Measurements from ENCODE around the gene ITPR3.

The ITPR3 gene

DNA sequence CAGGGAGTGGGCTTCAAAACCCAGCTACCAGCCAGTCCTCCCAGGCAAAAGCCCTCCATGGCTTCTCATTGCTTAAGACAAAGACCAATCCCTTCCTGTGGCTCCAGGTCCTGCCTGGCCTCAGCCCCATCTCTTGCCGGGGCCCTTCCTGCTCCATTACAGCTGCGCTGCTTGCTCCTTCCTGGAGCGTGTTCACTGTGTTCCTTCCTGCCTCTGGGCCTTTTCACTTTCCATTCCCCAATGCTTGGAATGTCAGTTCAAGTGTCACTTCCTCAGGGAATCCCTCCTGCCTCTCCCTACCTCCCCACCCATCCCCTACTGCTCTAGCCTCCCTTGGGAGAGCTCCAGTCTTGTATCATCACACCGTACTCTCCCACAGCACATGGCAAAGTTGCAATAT lies 11.1 kb upstream of the ITPR3 start:
- Histone ChIP-seq H3K4me2 (ENCODE audit: insufficient read depth, low read length, poor library complexity, severe bottlenecking) (no peak overlapping the region), H2BK15ac (ENCODE audit: low read length) (no peak overlapping the region), H3K4me3 (ENCODE audit: low read length in 2 of 2) (no peak overlapping the region), H3K9me3 (replicated peaks in 1 of 2; ENCODE audit: control insufficient read depth in 2 of 2, insufficient read depth in 1 of 2, low read depth in 1 of 2, low read length in 2 of 2) (peaks cover 0 to 4% of the 10 kb centered on the region in 2 donors), H2AFZ (ENCODE audit: low read length) (peak overlapping the region; percentile 83), H4K8ac (ENCODE audit: low read depth, low read length) (no peak overlapping the region), H4K91ac (ENCODE audit: low read depth, low read length, poor library complexity) (no peak overlapping the region), H2BK12ac (ENCODE audit: low read length) (peak overlapping the region; percentile 14), H2AK5ac (ENCODE audit: low read depth, low read length) (peak overlapping the region; percentile 25), H3K27ac (replicated peaks; ENCODE audit: low read length) (no peak overlapping the region), H2BK5ac (ENCODE audit: low read length) (no peak overlapping the region), H3K79me1 (ENCODE audit: low read depth, low read length) (no peaks in the 10 kb centered on the region), H3K4ac (ENCODE audit: low read length) (no peak overlapping the region), H3K18ac (ENCODE audit: low read length) (peak overlapping the region; percentile 30), H3K36me3 (replicated peaks in 1 of 2; ENCODE audit: control insufficient read depth in 2 of 2, insufficient read depth in 2 of 2, low read length in 2 of 2) (no peaks in the 10 kb centered on the region), H3K9ac (ENCODE audit: low read depth, low read length, poor library complexity) (no peak overlapping the region), H2BK120ac (ENCODE audit: low read depth, low read length) (no peak overlapping the region), H3K4me1 (ENCODE audit: control insufficient read depth in 2 of 2, insufficient read depth in 1 of 2, low read depth in 1 of 2, low read length in 2 of 2) (peaks cover 28 to 45% of the 10 kb centered on the region in 2 donors), H3K14ac (ENCODE audit: low read length) (no peak overlapping the region), H3K27me3 (ENCODE audit: control insufficient read depth in 3 of 3, insufficient read depth in 3 of 3, low read depth in 1 of 3, low read length in 3 of 3) (peaks cover 0 to 13% (median 0%) of the 10 kb centered on the region in 3 experiments), H3K23ac (ENCODE audit: low read depth, low read length, poor library complexity) (no peak overlapping the region)
- no peak for DNase-seq (ENCODE audit: low spot score)
- no CpG with 5 or more reads among the region's 4 CpGs for WGBS, 2 donors (ENCODE audit: extremely low coverage in 2 of 2, insufficient read length in 2 of 2, insufficient replicate concordance in 1 of 2)

- peak overlapping the region; percentile 44 for H2BK12ac ChIP-seq (ENCODE audit: low read length)
- peak overlapping the region; percentile 27 for H3K4me2 ChIP-seq (ENCODE audit: insufficient read depth, low read length, poor library complexity, severe bottlenecking)
- peak overlapping the region; percentile 84 for H2BK15ac ChIP-seq (ENCODE audit: low read length)
- no peak overlapping the region for H3K23ac ChIP-seq (ENCODE audit: low read depth, low read length, poor library complexity)
- peak overlapping the region; percentile 69 for H4K91ac ChIP-seq (ENCODE audit: low read depth, low read length, poor library complexity)
- no CpG with 5 or more reads among the region's 22 CpGs for WGBS, 2 donors (ENCODE audit: extremely low coverage in 2 of 2, insufficient read length in 2 of 2, insufficient replicate concordance in 1 of 2)
- no peak for DNase-seq (ENCODE audit: low spot score)
- peak overlapping the region; percentile 83 for H2AK5ac ChIP-seq (ENCODE audit: low read depth, low read length)
- H3K9me3 ChIP-seq (replicated peaks in 1 of 2; ENCODE audit: control insufficient read depth in 2 of 2, insufficient read depth in 1 of 2, low read depth in 1 of 2, low read length in 2 of 2), result peaks cover 0 to 4% of the 10 kb centered on the region in 2 donors
- H3K4ac ChIP-seq (ENCODE audit: low read length), result no peak overlapping the region
- H4K8ac ChIP-seq (ENCODE audit: low read depth, low read length), result no peak overlapping the region
- H3K27me3 ChIP-seq (ENCODE audit: control insufficient read depth in 3 of 3, insufficient read depth in 3 of 3, low read depth in 1 of 3, low read length in 3 of 3), result peaks cover 0 to 13% (median 0%) of the 10 kb centered on the region in 3 experiments
- H3K79me1 ChIP-seq (ENCODE audit: low read depth, low read length), result no peaks in the 10 kb centered on the region
- peak overlapping the region; percentile 83 for H2AFZ ChIP-seq (ENCODE audit: low read length)
- H3K4me1 ChIP-seq (ENCODE audit: control insufficient read depth in 2 of 2, insufficient read depth in 1 of 2, low read depth in 1 of 2, low read length in 2 of 2), result peaks cover 28 to 44% of the 10 kb centered on the region in 2 donors
- H3K14ac ChIP-seq (ENCODE audit: low read length), result no peak overlapping the region
- H3K4me3 ChIP-seq (ENCODE audit: low read length in 2 of 2), result no peak overlapping the region
- H2BK5ac ChIP-seq (ENCODE audit: low read length), result peak overlapping the region; percentile 43
- H3K27ac ChIP-seq (replicated peaks; ENCODE audit: low read length), result peak overlapping the region; percentile 18
- no peaks in the 10 kb centered on the region for H3K36me3 ChIP-seq (replicated peaks in 1 of 2; ENCODE audit: control insufficient read depth in 2 of 2, insufficient read depth in 2 of 2, low read length in 2 of 2)
- H3K9ac ChIP-seq (ENCODE audit: low read depth, low read length, poor library complexity), result no peak overlapping the region
- peak overlapping the region; percentile 53 for H2BK120ac ChIP-seq (ENCODE audit: low read depth, low read length)
- peak overlapping the region; percentile 90 for H3K18ac ChIP-seq (ENCODE audit: low read length)
Measured at GRCh38 chr6:33610779-33611732, 10.1 kb upstream of the ITPR3 start.

- Histone ChIP-seq H3K4ac (ENCODE audit: low read length) (no peak overlapping the region), H3K14ac (ENCODE audit: low read length) (no peak overlapping the region), H4K8ac (ENCODE audit: low read depth, low read length) (no peak overlapping the region), H3K23ac (ENCODE audit: low read depth, low read length, poor library complexity) (peak overlapping the region; percentile 89), H2BK15ac (ENCODE audit: low read length) (peak overlapping the region; percentile 55), H3K36me3 (replicated peaks in 1 of 2; ENCODE audit: control insufficient read depth in 2 of 2, insufficient read depth in 2 of 2, low read length in 2 of 2) (no peaks in the 10 kb centered on the region), H3K27me3 (ENCODE audit: control insufficient read depth in 3 of 3, insufficient read depth in 3 of 3, low read depth in 1 of 3, low read length in 3 of 3) (peaks cover 0 to 15% (median 0%) of the 10 kb centered on the region in 3 experiments), H2AK5ac (ENCODE audit: low read depth, low read length) (peak overlapping the region; percentile 82), H3K79me1 (ENCODE audit: low read depth, low read length) (no peaks in the 10 kb centered on the region), H3K4me1 (ENCODE audit: control insufficient read depth in 2 of 2, insufficient read depth in 1 of 2, low read depth in 1 of 2, low read length in 2 of 2) (peaks cover 20 to 33% of the 10 kb centered on the region in 2 donors), H3K9me3 (replicated peaks in 1 of 2; ENCODE audit: control insufficient read depth in 2 of 2, insufficient read depth in 1 of 2, low read depth in 1 of 2, low read length in 2 of 2) (peaks cover 0 to 4% of the 10 kb centered on the region in 2 donors), H4K91ac (ENCODE audit: low read depth, low read length, poor library complexity) (no peak overlapping the region), H3K4me3 (ENCODE audit: low read length in 2 of 2) (no peak overlapping the region), H2BK120ac (ENCODE audit: low read depth, low read length) (no peak overlapping the region), H2BK12ac (ENCODE audit: low read length) (no peak overlapping the region), H2BK5ac (ENCODE audit: low read length) (peak overlapping the region; percentile 19), H2AFZ (ENCODE audit: low read length) (no peak overlapping the region), H3K18ac (ENCODE audit: low read length) (peak overlapping the region; percentile 25), H3K9ac (ENCODE audit: low read depth, low read length, poor library complexity) (no peak overlapping the region), H3K4me2 (ENCODE audit: insufficient read depth, low read length, poor library complexity, severe bottlenecking) (no peak overlapping the region), H3K27ac (replicated peaks; ENCODE audit: low read length) (no peak overlapping the region)
- no peak for DNase-seq (ENCODE audit: low spot score)
- WGBS, 2 donors (ENCODE audit: extremely low coverage in 2 of 2, insufficient read length in 2 of 2, insufficient replicate concordance in 1 of 2), result 100% methylated on average over 1 of the region's 8 CpGs; no CpG with 5 or more reads in 1 of the 2 donors
Measured at GRCh38 chr6:33613146-33613794, 7.9 kb upstream of the ITPR3 start.

GRCh38 chr6:33613795-33614168 lies 7.3 kb upstream of the ITPR3 start:
- no peak for DNase-seq (ENCODE audit: low spot score)
- no peaks in the 10 kb centered on the region for H3K79me1 ChIP-seq (ENCODE audit: low read depth, low read length)
- no peak overlapping the region for H4K8ac ChIP-seq (ENCODE audit: low read depth, low read length)
- no peak overlapping the region for H2AFZ ChIP-seq (ENCODE audit: low read length)
- H4K91ac ChIP-seq (ENCODE audit: low read depth, low read length, poor library complexity), result no peak overlapping the region
- H3K27ac ChIP-seq (replicated peaks; ENCODE audit: low read length), result no peak overlapping the region
- H2BK12ac ChIP-seq (ENCODE audit: low read length), result no peak overlapping the region
- H3K4me1 ChIP-seq (ENCODE audit: control insufficient read depth in 2 of 2, insufficient read depth in 1 of 2, low read depth in 1 of 2, low read length in 2 of 2), result peaks cover 20 to 29% of the 10 kb centered on the region in 2 donors
- H2BK120ac ChIP-seq (ENCODE audit: low read depth, low read length), result no peak overlapping the region
- no CpG with 5 or more reads among the region's 10 CpGs for WGBS, 2 donors (ENCODE audit: extremely low coverage in 2 of 2, insufficient read length in 2 of 2, insufficient replicate concordance in 1 of 2)
- no peak overlapping the region for H3K4me3 ChIP-seq (ENCODE audit: low read length in 2 of 2)
- no peak overlapping the region for H3K14ac ChIP-seq (ENCODE audit: low read length)
- H3K9ac ChIP-seq (ENCODE audit: low read depth, low read length, poor library complexity), result no peak overlapping the region
- peak overlapping the region; percentile 7 for H3K18ac ChIP-seq (ENCODE audit: low read length)
- peaks cover 0 to 17% (median 0%) of the 10 kb centered on the region in 3 experiments for H3K27me3 ChIP-seq (ENCODE audit: control insufficient read depth in 3 of 3, insufficient read depth in 3 of 3, low read depth in 1 of 3, low read length in 3 of 3)
- H3K4me2 ChIP-seq (ENCODE audit: insufficient read depth, low read length, poor library complexity, severe bottlenecking), result no peak overlapping the region
- H2AK5ac ChIP-seq (ENCODE audit: low read depth, low read length), result peak overlapping the region; percentile 82
- no peaks in the 10 kb centered on the region for H3K36me3 ChIP-seq (replicated peaks in 1 of 2; ENCODE audit: control insufficient read depth in 2 of 2, insufficient read depth in 2 of 2, low read length in 2 of 2)
- H3K23ac ChIP-seq (ENCODE audit: low read depth, low read length, poor library complexity), result peak overlapping the region; percentile 23
- no peak overlapping the region for H3K4ac ChIP-seq (ENCODE audit: low read length)
- peak overlapping the region; percentile 19 for H2BK5ac ChIP-seq (ENCODE audit: low read length)
- H3K9me3 ChIP-seq (replicated peaks in 1 of 2; ENCODE audit: control insufficient read depth in 2 of 2, insufficient read depth in 1 of 2, low read depth in 1 of 2, low read length in 2 of 2), result peaks cover 0 to 4% of the 10 kb centered on the region in 2 donors
- peak overlapping the region; percentile 55 for H2BK15ac ChIP-seq (ENCODE audit: low read length)

Measured in neuronal stem cell (in vitro differentiated cells).